Kidney epithelial cell (primary cell): ENCODE data around the gene SFMBT1. TPM values are rescaled to one million over a fixed set of nuclear protein-coding genes. Genes with fewer than 3 reads are reported as not detected.

Experiments
- DNase-seq: peaks from one replicate; pipeline ENCODE4 v3.0.0-alpha.2; 2010; ENCODE audit warnings: low read depth
- H3K27me3 ChIP-seq: 2 replicates; pipeline ENCODE4 v1.6.0; 2011; ENCODE audit warnings: low read length; ENCODE audit not compliant: control insufficient read depth, insufficient read depth
- H3K36me3 ChIP-seq: 2 replicates; pipeline ENCODE4 v1.5.1; 2011; ENCODE audit warnings: low read length; ENCODE audit not compliant: control insufficient read depth, insufficient read depth
- H3K4me3 ChIP-seq: 2 replicates; pipeline ENCODE4 v1.5.1; 2011; ENCODE audit warnings: low read depth, mild to moderate bottlenecking, control low read depth, low read length
- total RNA-seq: library from RNA; depleted of rRNA; stranded (reverse); fragments of >200 nt; gene quantifications from 2 replicates; pipeline ENCODE4 v1.2.3, GENCODE V29; 2015
- TF ChIP-seq, protein P1 (sequence below): IDR thresholded peaks from 2 replicates; pipeline ENCODE4 v1.5.1; 2011; ENCODE audit warnings: mild to moderate bottlenecking, moderate library complexity, low read length, control low read depth, inconsistent platforms; ENCODE audit not compliant: insufficient read depth, poor library complexity, severe bottlenecking

The SFMBT1 gene
- total RNA-seq, 1 donor from 2014 or later, result 15.6 TPM

DNA sequence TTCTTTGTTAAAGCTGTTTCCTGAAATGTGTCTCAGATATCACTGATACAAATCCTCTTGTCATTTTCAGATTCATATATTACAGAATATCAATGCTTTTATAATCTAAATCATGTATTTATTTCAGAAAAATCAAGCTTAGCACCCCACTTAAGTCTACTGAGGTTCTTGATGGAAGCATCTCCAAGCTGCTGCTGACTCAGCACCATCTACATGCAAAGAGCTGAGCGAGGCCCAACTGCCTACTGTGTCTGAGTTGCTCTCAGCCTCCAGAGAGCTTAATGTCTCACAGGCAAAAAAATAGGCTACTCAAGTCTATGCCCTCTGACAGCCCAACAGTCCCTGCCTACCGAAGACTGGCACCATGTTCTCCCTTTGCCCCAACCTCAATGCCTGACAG lies 119.3 kb downstream of the SFMBT1 start:
- no peak for DNase-seq
- Histone ChIP-seq H3K27me3 (no peaks in the 10 kb centered on the region), H3K4me3 (no peak overlapping the region), H3K36me3 (no peaks in the 10 kb centered on the region)
- TF ChIP-seq, protein P1, sequence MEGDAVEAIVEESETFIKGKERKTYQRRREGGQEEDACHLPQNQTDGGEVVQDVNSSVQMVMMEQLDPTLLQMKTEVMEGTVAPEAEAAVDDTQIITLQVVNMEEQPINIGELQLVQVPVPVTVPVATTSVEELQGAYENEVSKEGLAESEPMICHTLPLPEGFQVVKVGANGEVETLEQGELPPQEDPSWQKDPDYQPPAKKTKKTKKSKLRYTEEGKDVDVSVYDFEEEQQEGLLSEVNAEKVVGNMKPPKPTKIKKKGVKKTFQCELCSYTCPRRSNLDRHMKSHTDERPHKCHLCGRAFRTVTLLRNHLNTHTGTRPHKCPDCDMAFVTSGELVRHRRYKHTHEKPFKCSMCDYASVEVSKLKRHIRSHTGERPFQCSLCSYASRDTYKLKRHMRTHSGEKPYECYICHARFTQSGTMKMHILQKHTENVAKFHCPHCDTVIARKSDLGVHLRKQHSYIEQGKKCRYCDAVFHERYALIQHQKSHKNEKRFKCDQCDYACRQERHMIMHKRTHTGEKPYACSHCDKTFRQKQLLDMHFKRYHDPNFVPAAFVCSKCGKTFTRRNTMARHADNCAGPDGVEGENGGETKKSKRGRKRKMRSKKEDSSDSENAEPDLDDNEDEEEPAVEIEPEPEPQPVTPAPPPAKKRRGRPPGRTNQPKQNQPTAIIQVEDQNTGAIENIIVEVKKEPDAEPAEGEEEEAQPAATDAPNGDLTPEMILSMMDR, result no peak

DNA sequence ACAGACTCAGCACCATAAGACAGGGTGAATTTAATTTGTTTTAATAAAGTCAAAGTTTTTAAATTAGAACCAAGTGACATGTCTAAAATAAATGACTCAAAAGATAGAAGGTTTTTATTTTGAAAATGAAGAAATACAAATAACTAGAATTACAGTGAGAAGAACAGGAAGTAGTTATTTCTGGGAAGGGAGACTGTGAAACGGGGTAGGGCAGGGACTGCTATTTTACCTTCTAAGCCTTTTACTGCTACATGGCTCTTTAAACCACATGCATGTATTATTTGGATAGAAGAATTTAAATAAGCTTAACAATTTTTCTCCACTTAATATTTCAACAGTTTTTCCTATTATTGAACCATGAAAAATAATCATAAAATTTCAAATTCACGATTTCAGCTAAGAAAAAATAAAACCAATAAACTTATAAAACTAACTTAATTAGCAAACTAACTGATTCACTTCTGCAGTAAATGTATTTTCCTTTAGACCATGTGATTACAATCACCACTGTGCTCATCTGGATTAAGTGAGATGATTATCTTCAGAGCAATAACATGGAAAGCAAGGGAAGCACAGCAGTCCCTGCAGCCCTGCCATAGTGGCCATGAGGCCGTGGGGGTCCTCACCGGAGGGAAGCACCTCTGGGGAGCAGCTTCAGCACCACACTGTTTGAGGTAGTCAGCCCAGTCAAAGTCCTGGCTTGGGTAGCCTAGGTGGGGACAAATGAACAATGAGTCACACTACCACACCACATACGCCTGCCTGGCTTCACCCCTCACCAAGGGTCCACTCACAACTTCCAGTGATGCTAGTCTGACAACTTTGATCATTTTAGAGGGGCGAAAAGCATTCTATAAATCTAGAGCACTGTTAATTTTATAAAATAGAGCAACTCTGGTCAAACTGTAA lies 120.2 kb downstream of the SFMBT1 start:
- no peak for DNase-seq
- H3K4me3 ChIP-seq, result no peak overlapping the region
- TF ChIP-seq, protein P1, result no peak

DNA sequence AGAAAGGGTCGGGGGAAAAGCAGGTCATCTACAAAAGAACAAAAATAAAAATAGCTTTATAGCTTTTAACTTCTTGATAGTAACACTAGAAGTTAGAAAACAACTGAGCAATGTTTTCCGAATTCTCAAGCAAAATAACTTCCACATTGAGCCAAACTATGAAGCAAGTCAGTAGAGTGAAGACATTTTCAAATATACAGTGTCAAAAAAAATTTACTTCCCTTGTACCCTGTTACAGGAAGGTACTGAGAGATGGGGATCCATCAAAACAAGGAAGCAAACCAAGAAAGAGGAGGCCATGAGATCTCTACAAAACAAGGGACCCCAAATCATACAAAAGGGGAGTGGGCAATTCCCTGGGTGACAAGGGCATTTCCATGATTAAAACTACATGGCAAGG lies 121.9 kb downstream of the SFMBT1 start:
- no peaks in the 10 kb centered on the region for H3K36me3 ChIP-seq
- H3K4me3 ChIP-seq, result no peak overlapping the region
- no peaks in the 10 kb centered on the region for H3K27me3 ChIP-seq
- no peak for DNase-seq
- TF ChIP-seq, protein P1, result no peak

More for the DNA sequence above, 120.2 kb downstream of the SFMBT1 start:
- Histone ChIP-seq H3K36me3 (no peaks in the 10 kb centered on the region), H3K27me3 (no peaks in the 10 kb centered on the region)

DNA sequence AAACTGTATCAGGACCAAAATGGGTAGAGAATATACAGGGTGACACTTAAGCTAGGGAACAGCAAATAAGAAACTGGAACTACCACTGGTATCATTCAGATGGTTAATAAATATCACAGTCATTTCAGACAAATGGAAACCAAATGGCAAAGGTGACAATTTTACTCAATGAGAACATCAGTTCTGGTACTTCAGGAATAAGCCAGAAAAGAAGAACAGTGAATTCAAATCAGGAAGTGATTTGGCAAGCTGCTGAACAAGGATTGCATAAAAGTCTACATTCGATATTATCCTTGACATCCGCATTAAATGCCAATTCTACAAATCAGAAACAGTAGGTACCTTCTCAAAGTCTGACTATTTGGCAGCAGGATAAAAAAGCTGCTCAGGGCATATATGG lies 125.0 kb downstream of the SFMBT1 start:
- no peak overlapping the region for H3K4me3 ChIP-seq
- TF ChIP-seq, protein P1, result no peak
- no peaks in the 10 kb centered on the region for H3K27me3 ChIP-seq
- H3K36me3 ChIP-seq, result no peaks in the 10 kb centered on the region
- DNase-seq, result no peak

DNA sequence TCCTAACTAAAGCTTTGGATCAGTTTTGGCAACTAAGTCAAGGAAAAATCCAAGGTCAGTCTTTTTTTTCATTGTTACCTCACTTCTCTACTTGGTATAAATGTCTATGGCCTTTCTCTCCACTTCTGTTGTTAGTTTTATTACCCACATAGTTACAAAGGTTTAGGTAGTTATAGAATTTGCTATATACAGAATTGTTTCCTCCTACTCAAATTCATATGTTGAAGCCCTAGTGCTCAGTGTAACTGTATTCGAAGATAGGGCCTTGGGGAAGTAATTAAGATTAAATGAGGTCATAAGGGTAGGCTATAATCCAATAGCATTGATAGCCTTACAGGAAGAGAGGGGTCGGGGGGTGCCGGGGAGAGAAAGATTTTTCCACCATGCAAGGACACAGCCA lies 128.8 kb downstream of the SFMBT1 start:
- Histone ChIP-seq H3K4me3 (no peak overlapping the region), H3K27me3 (no peaks in the 10 kb centered on the region), H3K36me3 (no peaks in the 10 kb centered on the region)
- TF ChIP-seq, protein P1, result no peak
- DNase-seq, result no peak

DNA sequence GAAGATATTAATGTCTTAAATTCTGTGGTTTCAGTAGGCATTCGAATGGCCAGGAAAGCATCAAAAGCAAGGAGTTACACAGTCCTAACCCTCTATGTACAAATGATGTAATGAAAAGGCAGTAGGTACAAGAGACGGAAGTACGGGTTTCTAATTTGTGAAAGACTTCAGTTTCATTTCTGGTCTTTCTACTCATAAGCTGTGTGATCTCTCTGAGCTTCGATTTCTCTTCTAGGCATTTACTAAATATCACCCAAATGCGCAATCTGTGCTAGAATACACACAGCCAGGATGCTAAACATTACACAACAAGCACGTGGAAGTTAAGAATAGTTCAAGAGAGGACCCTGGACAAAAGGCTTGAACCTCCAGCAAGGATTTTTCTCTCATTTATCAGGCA lies 130.6 kb downstream of the SFMBT1 start:
- no peaks in the 10 kb centered on the region for H3K27me3 ChIP-seq
- no peaks in the 10 kb centered on the region for H3K36me3 ChIP-seq
- TF ChIP-seq, protein P1, result no peak
- DNase-seq, result no peak
- H3K4me3 ChIP-seq, result no peak overlapping the region
